Cortex of kidney (tissue), 1 donor: ENCODE data around the gene TESK2.

Source experiments
- DNase-seq: peaks from one replicate; lab custom pipeline; 2025; lab: John Stamatoyannopoulos, UW

The TESK2 gene

GRCh38 chr1:45335855-45336324 is 155.1 kb downstream of the TESK2 start:
- no peak for DNase-seq

DNA sequence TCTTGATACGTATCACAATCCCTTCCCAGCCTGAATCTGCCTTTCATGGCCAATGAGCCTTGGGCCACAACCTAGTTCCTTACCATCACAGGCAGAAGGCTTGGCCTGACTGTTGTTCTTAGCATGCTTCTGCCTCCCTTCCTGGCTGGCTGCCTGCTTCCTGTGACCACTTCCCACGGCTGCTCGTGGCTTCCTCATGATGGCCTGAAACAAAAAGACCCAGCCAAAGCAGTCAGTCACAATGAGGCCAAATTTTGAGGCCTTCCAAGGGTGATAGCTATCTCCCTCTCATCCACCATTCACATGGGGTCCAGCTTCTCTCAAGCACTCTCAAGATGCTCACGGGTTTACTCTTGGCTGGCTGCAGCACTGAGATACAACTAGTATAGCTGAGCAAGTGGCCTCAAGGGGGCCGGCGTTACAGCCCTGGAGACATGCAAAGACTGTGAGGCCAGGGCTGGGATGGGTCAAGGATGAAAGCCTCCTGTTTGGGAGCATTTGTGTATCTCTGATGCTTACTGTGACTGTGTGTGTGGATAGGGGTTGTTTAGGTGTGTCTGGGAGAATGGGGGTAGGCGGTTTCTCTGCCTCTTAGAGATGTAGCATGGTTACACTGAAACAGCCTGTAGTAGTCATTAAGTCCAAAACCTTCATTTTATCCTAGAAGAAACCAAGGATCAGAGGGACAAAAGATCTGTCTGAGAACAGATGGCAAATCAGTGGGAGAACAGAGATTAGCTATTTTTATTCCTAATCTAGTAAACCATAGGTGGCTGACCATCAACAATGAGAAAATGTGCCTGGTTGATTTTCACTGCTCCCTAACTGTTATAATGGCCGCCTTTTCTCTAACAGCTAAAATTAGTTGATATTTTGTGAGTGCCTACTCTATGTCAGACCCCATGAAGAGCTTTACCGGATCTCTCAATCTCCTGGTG is 156.4 kb downstream of the TESK2 start:
- DNase-seq: no peak

DNA sequence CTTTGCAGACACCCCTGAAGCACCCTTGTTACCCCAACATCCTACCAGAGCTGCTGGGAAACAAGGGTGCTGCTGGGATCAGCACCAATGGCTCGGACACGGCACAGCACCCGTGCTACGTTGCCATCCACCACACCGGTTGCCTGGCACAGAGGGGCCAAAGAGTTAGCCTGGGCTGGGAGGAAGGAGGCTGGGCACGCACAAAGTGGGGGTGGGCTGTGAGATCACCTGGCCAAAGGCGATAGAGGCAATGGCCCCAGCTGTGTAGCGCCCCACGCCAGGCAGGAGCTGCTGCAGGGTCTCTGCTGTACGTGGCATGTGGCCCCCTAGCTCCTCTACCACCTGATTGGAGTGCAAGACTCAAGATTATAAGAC is 158.6 kb downstream of the TESK2 start:
- no peak for DNase-seq

GRCh38 chr1:45331436-45332345 is 159.3 kb downstream of the TESK2 start:
- DNase-seq: no peak

GRCh38 chr1:45329445-45329844 is 161.5 kb downstream of the TESK2 start:
- no peak for DNase-seq

DNA sequence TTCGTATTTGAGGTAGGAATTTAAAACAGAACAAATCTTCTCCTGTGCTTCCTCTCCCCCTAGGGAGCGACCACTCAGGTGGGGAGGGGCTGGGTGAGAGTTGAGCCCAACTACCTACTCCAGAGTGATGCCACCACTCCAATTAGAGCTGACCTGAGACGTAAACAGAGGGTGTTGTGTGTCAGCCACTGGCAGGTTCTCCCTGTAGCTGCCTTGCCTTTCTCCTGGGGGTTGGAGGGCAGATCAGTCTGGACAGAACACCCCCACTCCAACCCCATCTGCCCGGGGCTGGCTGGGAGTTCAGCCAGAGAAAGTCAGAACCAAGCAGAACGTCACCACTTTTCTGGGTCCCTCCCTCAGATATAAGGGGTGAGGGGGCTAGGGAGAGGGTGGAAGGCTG is 162.3 kb downstream of the TESK2 start:
- DNase-seq: no peak

DNA sequence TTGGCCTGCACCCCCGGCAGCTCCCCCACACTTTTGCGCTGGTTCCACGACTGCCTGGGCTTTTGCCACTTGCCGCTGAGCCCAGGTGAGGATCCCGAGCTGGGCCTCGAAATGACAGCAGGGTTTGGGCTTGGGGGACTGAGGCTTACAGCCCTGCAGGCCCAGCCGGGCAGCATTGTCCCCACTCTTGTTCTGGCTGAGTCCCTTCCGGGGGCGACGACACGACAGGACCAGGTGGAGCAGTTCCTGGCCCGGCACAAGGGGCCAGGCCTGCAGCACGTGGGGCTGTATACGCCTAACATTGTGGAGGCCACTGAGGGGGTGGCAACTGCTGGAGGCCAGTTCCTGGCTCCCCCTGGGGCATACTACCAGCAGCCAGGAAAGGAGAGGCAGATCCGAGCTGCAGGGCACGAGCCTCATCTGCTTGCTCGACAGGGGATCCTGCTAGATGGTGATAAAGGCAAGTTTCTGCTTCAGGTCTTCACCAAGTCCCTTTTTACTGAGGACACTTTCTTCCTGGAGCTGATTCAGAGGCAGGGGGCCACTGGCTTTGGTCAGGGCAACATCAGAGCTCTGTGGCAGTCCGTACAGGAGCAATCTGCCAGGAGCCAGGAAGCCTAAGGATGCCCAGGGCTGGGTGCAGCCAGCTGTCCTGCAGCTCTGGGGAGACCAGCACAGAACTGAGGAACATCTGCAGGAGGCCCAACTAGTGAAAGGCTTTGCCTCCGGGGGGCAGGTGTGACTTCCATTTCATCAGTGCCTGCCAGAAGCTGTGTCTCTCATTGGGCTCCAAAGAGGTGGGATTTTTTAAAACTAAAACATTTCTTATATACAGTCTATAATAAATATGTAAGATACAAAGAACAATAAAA is 163.1 kb downstream of the TESK2 start:
- DNase-seq: no peak

GRCh38 chr1:45326627-45327623 is 164.0 kb downstream of the TESK2 start, which contains the start of gene HPDL:
TSS of gene HPDL (plus strand) at chr1:45326895. CDS start at chr1:45327149, 254 bp downstream.
- no peak for DNase-seq

- no peak for DNase-seq
Measured at GRCh38 chr1:45325851-45326506, 165.0 kb downstream of the TESK2 start.

DNA sequence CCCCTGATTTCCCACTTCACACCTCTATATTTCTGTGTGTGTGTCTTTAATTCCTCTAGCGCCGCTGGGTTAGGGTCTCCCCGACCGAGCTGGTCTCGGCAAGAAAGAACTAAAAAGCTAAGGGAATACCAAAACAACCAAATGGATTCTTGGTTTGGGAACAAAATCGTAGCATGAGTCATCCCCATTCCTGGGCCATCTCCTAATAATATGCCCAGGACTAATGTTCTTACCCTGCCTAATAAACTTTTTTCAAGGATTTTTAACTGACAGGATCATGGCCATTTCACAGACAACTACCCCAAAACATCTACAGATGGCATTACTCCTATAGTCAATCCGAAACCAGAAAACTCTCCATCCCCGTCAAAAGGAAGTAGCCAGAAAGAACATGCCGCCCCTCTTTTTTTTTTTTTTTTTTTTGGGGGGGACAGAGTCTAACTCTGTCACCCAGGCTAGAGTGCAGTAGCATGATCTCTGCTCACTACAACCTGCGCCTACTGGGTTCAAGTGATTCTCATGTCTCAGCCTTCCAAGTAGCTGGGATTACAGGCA is 168.4 kb downstream of the TESK2 start:
- no peak for DNase-seq

GRCh38 chr1:45321444-45321843 is 169.5 kb downstream of the TESK2 start:
- DNase-seq: no peak

DNA sequence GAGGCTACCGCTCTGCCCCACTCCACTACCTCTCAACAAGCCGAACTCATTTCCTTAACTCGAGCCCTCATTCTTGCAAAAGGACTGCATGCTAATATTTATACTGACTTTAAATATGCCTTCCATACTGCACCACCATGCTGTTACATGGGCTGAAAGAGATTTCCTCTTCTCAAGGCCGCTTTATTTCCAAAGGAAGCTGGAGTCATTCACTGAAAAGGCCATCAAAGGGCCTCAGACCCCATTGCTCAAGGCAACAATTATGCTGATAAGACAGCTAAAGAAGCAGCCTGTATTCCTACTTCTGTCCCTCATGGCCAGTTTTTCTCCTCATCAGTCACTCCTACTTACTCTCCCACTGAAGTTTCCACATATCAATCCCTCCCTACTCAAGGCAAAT is 171.2 kb downstream of the TESK2 start:
- no peak for DNase-seq

GRCh38 chr1:45317166-45317565 is 173.8 kb downstream of the TESK2 start:
- DNase-seq: no peak

GRCh38 chr1:45314266-45314665 is 176.7 kb downstream of the TESK2 start:
- no peak for DNase-seq

- DNase-seq: no peak
Measured at GRCh38 chr1:45306905-45307304, 184.1 kb downstream of the TESK2 start.

- no peak for DNase-seq
Measured at GRCh38 chr1:45306319-45306718, 184.6 kb downstream of the TESK2 start.

GRCh38 chr1:45305231-45305630 is 185.7 kb downstream of the TESK2 start:
- no peak for DNase-seq

DNA sequence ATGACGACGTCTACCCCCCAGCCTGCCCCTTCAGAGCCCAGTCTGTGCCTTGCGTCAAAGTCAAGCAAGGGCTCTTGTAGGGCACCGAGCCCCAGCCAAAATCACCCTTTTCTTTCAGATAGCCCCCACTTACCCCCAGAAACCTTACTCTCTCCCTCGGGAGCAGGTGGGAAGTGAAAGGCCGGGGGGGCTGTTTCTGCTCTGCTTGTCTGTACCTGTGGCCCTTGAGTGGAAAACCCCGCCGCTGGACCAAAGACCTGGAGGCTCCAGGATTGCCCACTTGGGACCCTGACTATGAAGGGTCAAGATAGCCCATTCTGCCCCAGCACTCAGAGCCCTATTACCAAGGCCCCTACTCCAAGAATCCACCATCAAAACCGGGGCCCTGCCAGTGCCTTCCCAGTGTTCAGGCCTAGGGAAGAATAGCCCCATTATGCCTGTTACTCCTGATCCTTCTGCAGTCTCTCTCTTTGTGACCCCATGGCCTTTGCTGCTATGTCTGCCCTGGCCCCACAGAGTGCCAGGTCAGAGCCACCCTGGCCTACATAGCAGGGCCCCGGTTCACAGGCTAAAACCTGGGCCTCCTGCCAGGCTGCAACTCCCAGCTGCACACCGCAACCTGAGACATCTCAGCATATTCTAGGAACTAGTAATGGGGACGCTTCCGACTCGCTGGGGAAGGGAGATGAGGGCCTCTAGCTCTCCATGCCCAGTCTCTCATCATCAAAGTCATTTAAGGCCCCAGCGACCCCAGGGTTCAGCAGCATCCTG is 186.5 kb downstream of the TESK2 start:
- DNase-seq: no peak
